Activated CD4-positive, alpha-beta T cell treated with anti-CD3 and anti-CD28 coated beads, Interleukin-2, Interleukin-4, amounts not matched to agents 100 ng/mL and 50 ng/mL, durations not matched to agents 16 hours and 8 hours (primary cell): ENCODE data around the gene TSPAN18.

Source experiments
- DNase-seq: peaks from one replicate; pipeline ENCODE4 v3.0.0-alpha.2; 2020; ENCODE audit warnings: low spot score

Gene TSPAN18

DNA sequence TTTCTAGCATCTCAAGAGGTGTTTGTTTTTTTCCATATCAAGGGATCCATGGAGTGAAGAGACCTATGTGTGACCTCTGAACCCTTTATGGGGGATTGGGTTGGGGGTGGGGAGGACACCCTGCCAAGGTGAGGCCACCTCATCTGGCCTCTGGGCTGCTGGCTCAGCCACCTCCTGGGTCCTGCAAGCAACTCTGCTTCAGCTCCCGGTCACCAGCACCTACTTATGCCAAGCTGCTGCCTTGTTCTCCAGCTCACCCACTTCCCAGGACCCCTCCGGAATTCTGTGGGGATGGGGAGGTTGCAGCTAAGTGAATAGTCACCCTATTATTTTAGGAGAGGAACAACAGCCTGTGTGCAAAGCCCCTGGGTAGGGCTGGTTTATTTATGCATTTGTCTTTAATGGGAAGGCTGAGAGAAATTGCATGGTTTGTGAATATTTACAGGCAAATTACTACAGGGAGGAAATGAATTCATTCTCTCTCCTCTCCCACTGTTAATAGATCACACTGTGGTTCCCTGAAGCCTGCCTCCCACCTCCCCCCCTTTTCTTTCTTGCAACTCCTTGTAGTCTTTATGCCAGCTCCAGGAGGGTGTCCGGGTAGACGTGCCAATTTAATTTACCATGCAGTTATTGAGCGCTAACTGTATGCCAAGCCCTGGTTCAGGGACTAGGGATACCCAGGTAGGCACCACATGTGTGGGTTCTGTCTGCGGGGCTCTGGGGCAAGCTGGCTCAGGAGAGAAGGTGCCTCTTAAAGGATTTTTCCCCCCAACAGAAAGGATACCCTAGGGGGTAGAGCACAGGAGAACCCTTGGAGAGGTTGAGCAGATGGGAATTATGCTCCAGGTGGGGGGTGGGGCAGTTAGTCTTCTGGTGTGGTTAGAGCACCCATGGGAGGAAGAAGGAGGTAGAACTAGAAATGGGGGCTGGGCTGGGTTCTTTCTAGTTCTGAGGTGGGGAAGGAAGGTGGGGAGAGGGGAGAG, 50.7 kb downstream of the TSPAN18 start:
- DNase-seq = no peak

- DNase-seq = no peak
Observed at GRCh38 chr11:44778195-44779100, 51.7 kb downstream of the TSPAN18 start.

- DNase-seq = no peak
Observed at GRCh38 chr11:44779736-44780520, 53.2 kb downstream of the TSPAN18 start.

GRCh38 chr11:44780940-44781631, 54.3 kb downstream of the TSPAN18 start:
- no peak for DNase-seq

DNA sequence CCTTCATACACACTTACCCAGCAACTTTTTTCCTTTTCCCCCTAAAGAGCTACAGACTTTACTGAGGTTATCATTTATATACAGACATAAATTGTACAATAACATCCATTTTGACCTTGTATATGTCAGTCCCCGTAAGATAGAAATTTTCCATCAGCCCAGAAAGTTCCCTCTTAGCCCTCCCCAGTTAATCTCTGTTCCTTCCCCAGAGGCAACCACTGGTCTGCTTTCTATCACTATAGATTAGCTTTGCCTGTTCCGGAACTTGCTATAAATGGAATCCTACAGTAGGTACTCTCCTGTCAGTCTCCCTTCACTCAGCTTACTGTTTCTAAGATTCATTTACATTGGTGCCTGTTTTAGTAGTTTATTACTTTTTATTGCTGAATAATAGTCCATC, 54.9 kb downstream of the TSPAN18 start:
- no peak for DNase-seq

GRCh38 chr11:44782478-44782877, 55.7 kb downstream of the TSPAN18 start:
- no peak for DNase-seq

GRCh38 chr11:44784436-44784760, 57.6 kb downstream of the TSPAN18 start:
- no peak for DNase-seq

- DNase-seq = no peak
Observed at GRCh38 chr11:44784851-44785250, 58.1 kb downstream of the TSPAN18 start.

DNA sequence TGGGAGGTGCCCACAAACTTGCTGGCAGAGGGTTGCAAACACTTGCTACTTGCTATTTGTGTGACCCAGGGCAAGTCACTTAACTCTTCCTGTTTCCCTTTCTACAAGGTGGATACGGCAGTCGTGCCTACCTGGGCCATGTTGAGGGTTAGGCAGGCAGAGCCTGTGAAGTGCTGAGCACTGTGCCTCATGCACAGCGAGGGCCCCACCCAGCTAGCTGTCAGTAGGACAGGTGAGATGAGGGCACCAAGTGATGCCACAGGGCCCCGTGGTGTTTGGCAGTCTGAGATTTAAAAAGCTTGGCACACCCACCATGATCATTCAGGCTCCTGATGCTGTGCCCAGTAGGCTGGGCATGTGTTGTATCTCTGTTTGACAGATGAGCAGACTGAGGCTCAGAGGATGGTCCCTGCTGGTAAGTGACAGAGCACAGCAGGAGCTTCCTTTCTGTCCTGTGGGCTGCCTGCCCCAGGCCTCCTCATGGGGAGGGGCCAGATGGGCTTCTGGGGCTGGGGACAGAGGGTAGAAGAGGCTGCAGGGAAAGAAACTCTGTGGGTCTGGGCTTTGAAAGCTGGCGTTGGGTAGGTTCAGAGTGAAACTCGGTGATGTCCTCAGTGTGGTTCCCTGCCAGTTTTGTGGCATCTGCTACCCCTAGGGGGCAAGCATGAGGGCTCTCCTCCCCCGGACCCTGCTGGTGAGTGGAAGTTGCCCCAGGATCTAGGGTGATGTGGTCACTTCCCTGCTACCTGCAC, 59.3 kb downstream of the TSPAN18 start:
- no peak for DNase-seq

GRCh38 chr11:44787070-44787469, 60.3 kb downstream of the TSPAN18 start:
- no peak for DNase-seq

DNA sequence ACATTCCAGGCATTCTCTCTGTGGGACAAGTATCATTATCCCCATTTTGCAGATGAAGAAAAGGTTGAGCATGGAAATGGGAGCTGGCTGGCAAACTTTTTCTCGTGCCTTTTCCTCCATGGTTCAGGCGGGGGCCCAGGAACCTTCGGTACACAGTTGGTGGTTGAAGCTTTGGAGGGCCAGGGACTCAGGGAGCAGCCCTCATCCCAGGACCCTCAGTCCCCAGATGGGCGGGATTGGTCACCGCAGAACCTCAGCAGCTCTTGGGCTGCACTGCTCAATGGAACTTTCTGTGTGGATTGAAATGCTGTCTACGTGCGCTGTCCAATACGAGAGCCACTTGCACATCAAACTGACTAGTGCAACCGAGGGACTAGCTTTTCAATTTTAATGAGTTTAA, 61.2 kb downstream of the TSPAN18 start:
- DNase-seq = no peak

- no peak for DNase-seq
Observed at GRCh38 chr11:44788536-44789261, 61.9 kb downstream of the TSPAN18 start.

DNA sequence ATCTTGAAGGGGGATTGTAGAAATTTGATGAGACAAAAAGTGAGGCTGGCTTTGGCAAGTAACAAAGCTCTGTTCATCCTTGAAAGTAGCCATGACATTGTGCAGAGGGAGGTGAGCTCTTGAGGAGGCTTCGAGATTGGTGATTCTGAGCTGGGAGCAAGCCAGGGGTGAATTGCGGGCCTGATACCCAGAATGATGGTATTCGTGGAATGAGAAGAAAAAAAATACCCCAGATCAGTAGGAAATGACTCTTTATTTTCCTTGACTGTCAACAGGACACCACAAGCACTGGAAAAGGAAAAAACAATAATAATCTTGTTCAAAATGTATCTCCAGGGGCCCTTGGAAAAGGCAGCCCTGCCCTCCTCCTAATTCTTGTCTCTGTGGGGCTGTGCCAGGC, 62.7 kb downstream of the TSPAN18 start:
- DNase-seq = no peak

DNA sequence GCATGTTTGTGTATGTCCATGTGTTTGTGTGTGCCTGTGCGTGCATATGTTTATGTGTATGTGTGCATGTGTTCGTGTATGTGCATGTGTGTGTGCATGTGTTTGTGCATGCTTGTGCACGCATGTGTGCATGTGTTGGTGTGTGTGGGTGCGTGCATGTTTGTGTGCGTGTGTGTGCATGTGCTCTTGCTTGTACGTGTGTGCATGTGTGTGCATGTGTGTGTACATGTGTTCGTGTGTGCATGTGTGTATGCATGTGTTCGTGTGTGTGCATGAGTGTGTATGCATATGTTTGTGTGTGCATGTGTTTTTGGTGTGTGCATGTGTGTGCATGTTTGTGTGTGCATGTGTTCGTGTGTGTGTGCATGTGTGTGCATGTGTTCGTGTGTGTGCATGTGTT, 63.4 kb downstream of the TSPAN18 start:
- DNase-seq = no peak

DNA sequence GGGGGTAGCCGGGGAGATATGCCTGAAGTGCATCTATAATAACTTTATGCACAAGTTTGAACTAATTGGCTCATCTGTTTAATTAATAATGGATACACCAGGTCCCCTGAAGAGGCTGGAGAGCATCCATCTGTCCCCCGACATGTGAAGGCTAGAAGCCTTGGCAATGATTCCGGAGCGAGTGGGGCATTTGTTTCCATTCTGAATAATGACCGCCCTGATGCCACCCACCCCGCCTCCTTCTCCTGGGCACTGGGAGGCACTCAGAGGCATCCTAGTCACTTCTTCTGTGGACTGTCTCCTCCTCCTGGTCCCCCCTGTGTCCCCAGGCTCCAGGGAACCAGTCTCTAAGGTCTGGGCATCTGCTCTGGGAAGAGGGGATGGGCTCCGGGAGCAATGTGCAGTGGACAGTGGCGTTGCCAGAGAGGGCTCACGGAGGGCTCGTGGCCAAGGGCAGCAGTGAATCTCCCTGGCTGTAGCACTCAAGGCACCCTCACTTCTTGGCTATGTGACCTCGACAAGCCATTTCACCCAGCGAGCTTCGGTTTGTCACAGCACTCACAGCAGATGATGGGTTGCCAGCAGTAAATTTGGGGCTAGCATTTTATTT, 64.7 kb downstream of the TSPAN18 start:
- no peak for DNase-seq

DNA sequence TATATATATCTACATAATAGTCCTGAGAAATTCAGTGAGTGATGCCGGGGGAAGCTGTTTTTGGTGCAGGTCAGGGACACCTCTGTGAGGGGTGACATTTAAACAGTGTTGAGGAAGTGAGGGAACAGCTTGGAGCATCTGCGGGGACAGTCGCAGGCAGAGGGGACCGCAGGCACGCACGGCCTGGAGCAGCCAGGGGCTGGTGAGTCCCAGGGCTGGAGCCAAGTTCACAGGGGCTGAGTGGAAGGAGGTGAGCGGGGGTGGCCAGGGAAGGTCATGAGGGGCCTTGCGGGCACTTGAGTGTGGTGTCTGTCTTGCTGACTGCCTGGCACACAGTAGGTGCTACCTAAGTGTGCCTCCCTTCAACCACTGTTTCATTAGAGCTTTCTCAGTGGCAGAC, 65.4 kb downstream of the TSPAN18 start:
- DNase-seq = no peak

GRCh38 chr11:44793350-44794090, 66.8 kb downstream of the TSPAN18 start:
- DNase-seq = no peak

GRCh38 chr11:44795803-44796535, 69.2 kb downstream of the TSPAN18 start:
- DNase-seq = no peak
